22Rv1 (cell line): Measurements from ENCODE around the gene FEV.

Source experiments
- H3K27ac ChIP-seq: fragments of 450-650 bp; 2 replicates; pipeline ENCODE4 v1.5.1; 2017
- CTCF ChIP-seq: fragments of 450-650 bp; IDR thresholded peaks from 2 replicates; pipeline ENCODE4 v1.5.1; 2017; ENCODE audit warnings: mild to moderate bottlenecking
- ZFX ChIP-seq: fragments of 450-650 bp; IDR thresholded peaks from 2 replicates; pipeline ENCODE4 v1.6.1; 2017; ENCODE audit warnings: antibody characterized with exemption, borderline replicate concordance

The FEV gene

GRCh38 chr2:219016721-219017120 lies 31.7 kb upstream of the FEV start:
- TF ChIP-seq CTCF (no peak), ZFX (no peak)
- H3K27ac ChIP-seq = no peak overlapping the region

- no peak overlapping the region for H3K27ac ChIP-seq
- TF ChIP-seq CTCF = no peak
These were observed 25.9 kb upstream of the FEV start for GRCh38 chr2:219010873-219011272.

GRCh38 chr2:219010162-219010756 lies 25.3 kb upstream of the FEV start:
- TF ChIP-seq ZFX = no peak
- peak; percentile 81 for TF ChIP-seq CTCF
- H3K27ac ChIP-seq = no peak overlapping the region

GRCh38 chr2:219009294-219009693 lies 24.3 kb upstream of the FEV start:
- TF ChIP-seq CTCF (no peak), ZFX (no peak)
- no peak overlapping the region for H3K27ac ChIP-seq

- TF ChIP-seq ZFX (no peak), CTCF (no peak)
- H3K27ac ChIP-seq = no peak overlapping the region
These were observed 19.0 kb upstream of the FEV start for GRCh38 chr2:219003979-219004378.

DNA sequence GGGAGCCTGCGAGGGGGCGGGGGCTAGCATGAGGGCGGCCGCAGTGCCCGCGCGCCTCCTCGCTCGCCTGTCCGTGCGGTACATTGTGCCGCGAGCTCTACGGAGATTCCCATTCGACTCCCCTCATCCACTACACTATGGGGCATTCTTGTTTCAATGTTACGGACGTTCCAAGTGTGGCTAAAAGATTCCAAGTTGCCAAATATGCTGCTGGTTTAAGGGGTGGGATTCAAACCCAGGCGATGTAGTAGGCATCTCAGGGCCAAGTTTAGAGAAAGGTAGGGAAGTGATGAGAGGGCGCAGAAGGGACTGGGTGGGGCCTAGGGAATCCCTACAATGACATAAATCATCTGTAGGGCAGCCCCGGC lies 18.3 kb upstream of the FEV start:
- no peak; the same call in none of the 2 replicates for TF ChIP-seq CTCF
- TF ChIP-seq ZFX = no peak
- peak overlapping the region; percentile 91 for H3K27ac ChIP-seq

DNA sequence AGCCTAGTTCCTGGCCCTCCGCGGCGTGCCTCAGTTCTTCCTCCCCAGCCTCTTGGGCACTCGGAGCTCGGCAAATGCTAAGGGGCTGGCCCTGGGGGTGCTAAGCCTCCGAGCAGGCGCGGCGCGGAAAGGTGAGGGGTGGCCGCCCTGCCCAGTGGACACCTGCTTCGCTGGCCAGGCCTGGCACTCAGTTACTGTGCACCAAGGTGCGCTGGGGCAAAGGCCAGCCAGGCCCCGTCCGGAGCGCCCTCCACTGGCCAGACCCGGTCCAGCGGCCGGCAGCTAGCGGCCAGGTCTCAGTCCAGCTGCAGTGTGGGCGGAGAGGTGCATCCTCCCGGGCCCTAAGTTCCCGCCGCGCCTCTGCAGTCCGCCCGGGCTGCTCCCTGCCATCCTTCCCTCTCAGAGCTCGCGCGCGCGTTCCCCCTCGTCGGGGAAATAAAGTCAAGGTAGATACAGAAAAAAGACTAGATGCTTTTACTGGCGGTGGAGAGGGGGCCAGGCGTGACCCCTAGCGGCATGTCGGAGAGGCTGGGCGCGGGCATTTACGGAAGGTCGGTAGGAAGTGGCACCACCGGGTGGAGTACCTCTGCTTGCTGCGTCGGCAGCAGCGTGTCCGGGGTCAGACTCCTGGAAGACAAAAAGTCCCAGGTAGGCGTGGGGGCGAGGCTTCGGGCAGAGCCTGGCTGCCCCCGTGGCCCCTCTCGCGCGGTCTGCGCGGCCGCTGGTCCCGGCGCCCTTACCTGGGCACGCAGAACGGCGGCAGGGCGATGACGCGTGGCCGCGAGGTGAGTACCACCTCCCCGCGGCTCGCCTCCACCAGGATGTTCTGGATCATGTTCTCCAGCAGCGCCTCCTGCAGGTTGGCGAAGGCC lies 17.6 kb upstream of the FEV start:
- TF ChIP-seq CTCF (peak; percentile 91), ZFX (no peak)
- H3K27ac ChIP-seq = peak overlapping the region; percentile 91
